Sigmoid colon (tissue), 7 donors: Measurements from ENCODE around the gene DZANK1. TPM values are rescaled to one million over a fixed set of nuclear protein-coding genes. Genes with fewer than 3 reads are reported as not detected.
"Not testable (repeated sequence)": the region's sequence is repeated elsewhere in the genome, so short reads cannot be mapped to it uniquely, and the experiment has no call there.

ENCODE experiments used
- DNase-seq: peaks from one replicate; pipeline ENCODE4 v3.0.0-alpha.2; 2019
- H3K27ac ChIP-seq, 4 donors: fragments of 200-600 bp; sonication (generic); one replicate each; pipeline ENCODE4 v1.5.1; 2016 to 2019; ENCODE audit warnings: mild to moderate bottlenecking in 1 of 4
- H3K27me3 ChIP-seq, 3 donors: fragments of 200-600 bp; sonication (generic); one replicate each; pipeline ENCODE4 v1.5.1; 2019; ENCODE audit warnings: mild to moderate bottlenecking in 1 of 3
- H3K36me3 ChIP-seq, 4 donors: fragments of 200-600 bp; sonication (generic); one replicate each; pipeline ENCODE4 v1.5.1; 2016 to 2019
- H3K4me1 ChIP-seq, 4 donors: fragments of 200-600 bp; sonication (generic); one replicate each; pipeline ENCODE4 v1.5.1; 2017 to 2019
- H3K4me3 ChIP-seq, 4 donors: fragments of 200-600 bp; sonication (generic); one replicate each; pipeline ENCODE4 v1.5.1; 2017 to 2019; ENCODE audit warnings: mild to moderate bottlenecking in 2 of 4, moderate library complexity in 1 of 4
- H3K9me3 ChIP-seq, 4 donors: fragments of 200-600 bp in 3 of 4; sonication (generic) in 3 of 4; one replicate each; pipeline versions ENCODE4 v1.5.1 to v1.6.1; 2013 to 2019
- CTCF ChIP-seq, 4 experiments: fragments of 450-650 bp in 3 of 4; fragments of 200-600 bp in 1 of 4; IDR thresholded peaks; one replicate each; pipeline ENCODE4 v1.5.1; 2016 to 2019; ENCODE audit warnings: antibody characterized with exemption in 4 of 4, mild to moderate bottlenecking in 3 of 4, moderate library complexity in 2 of 4
- EP300 ChIP-seq, 4 donors: sonication (generic); formaldehyde crosslinking; IDR thresholded peaks; one replicate each; pipeline ENCODE4 v1.6.1; 2017; ENCODE audit warnings: antibody characterized with exemption in 4 of 4
- POLR2A ChIP-seq, 2 donors: fragments of 450-650 bp; IDR thresholded peaks; one replicate each; pipeline ENCODE4 v1.6.1; 2016; ENCODE audit warnings: antibody characterized with exemption in 2 of 2, mild to moderate bottlenecking in 2 of 2, moderate library complexity in 2 of 2
- POLR2AphosphoS5 ChIP-seq, 4 donors: sonication (generic); formaldehyde crosslinking; IDR thresholded peaks; one replicate each; pipeline ENCODE4 v1.6.1; 2017; ENCODE audit warnings: antibody characterized with exemption in 4 of 4
- WGBS, 2 donors: extraction: QIAGEN DNeasy Blood & Tissue Kit; methylation state at CpG; one replicate each; pipeline ENCODE4 v1.1.7; 2013; 5-methylcytosine and 5-hydroxymethylcytosine counted together
- intact Hi-C: fragments of 100-400 bp; cut with DNase I; formaldehyde crosslinking; loops from one replicate; pipeline ENCODE4 v1.15.1; 2023
- polyA plus RNA-seq, 3 donors: library from polyadenylated mRNA; stranded (reverse); fragments of 200-250 nt; gene quantifications; one replicate each; pipeline ENCODE4 v1.2.3, GENCODE V29; 2013
- total RNA-seq, 4 donors: library from RNA; depleted of rRNA; stranded (reverse); fragments of >200 nt; gene quantifications; one replicate each; pipeline ENCODE4 v1.1.0, GENCODE V29; 2016
- donor health status: healthy with polysubstance abuse.
- donor health status: Bipolar disorder and iron deficiency.
- donor health status: healthy.

The DZANK1 gene
- total and polyA plus RNA-seq, 7 donors = 0.69 to 4.2 (median 1.9) TPM

GRCh38 chr20:18511571-18511970 lies 44.7 kb upstream of the DZANK1 start:
- no peaks in the 10 kb centered on the region for H3K27me3 ChIP-seq
- H3K4me1 ChIP-seq = peaks cover 0 to 18% (median 16%) of the 10 kb centered on the region in 4 donors
- H3K36me3 ChIP-seq = peaks cover 5 to 61% (median 9%) of the 10 kb centered on the region in 4 donors
- no peak overlapping the region for H3K27ac ChIP-seq
- intact Hi-C loops = no loop called here
- no peak for TF ChIP-seq POLR2A (IDR thresholded peaks at IDR 0.05)
- no peak for TF ChIP-seq CTCF (IDR thresholded peaks at IDR 0.05)
- no peak for TF ChIP-seq EP300 (IDR thresholded peaks at IDR 0.05)
- no peak for TF ChIP-seq POLR2AphosphoS5 (IDR thresholded peaks at IDR 0.05)
- no peak for DNase-seq
- H3K4me3 ChIP-seq = no peak overlapping the region
- WGBS, 2 donors = 93% methylated on average over 1 of the region's 1 CpG
- no peaks in the 10 kb centered on the region for H3K9me3 ChIP-seq

- intact Hi-C loops = loop anchor here (2.0 to 5.0 kb wide), 3 partner anchors 40 to 220 kb away; partner anchors contain the start of genes DZANK1, POLR3F, SMIM26 and ZNF133
- peak in 1 of 4 donors; percentile 37 for TF ChIP-seq EP300 (IDR thresholded peaks at IDR 0.05)
- no peak for TF ChIP-seq CTCF (IDR thresholded peaks at IDR 0.05)
- TF ChIP-seq POLR2AphosphoS5 (IDR thresholded peaks at IDR 0.05) = peak; percentile 93 to 95 (median 94)
- TF ChIP-seq POLR2A (IDR thresholded peaks at IDR 0.05) = peak; percentile 86 to 89
- 0 to 1% methylated on average over 68 to 69 of the region's 69 CpGs for WGBS, 2 donors
These were observed 40.7 kb upstream of the DZANK1 start, which contains the start of gene SEC23B for GRCh38 chr20:18507218-18508191. Gene SEC23B (plus strand): TSS chr20:18507940. CDS start chr20:18510836, 2,896 bp downstream.

GRCh38 chr20:18506744-18507143 lies 39.9 kb upstream of the DZANK1 start:
- H3K9me3 ChIP-seq = no peaks in the 10 kb centered on the region
- H3K4me1 ChIP-seq = peaks cover 0 to 18% (median 16%) of the 10 kb centered on the region in 4 donors
- no peak for DNase-seq
- peaks cover 0 to 18% (median 2%) of the 10 kb centered on the region in 4 donors for H3K36me3 ChIP-seq
- TF ChIP-seq POLR2A (IDR thresholded peaks at IDR 0.05) (no peak), EP300 (IDR thresholded peaks at IDR 0.05) (no peak), POLR2AphosphoS5 (IDR thresholded peaks at IDR 0.05) (no peak), CTCF (IDR thresholded peaks at IDR 0.05) (no peak)
- WGBS, 2 donors = 55 to 70% methylated on average over 8 of the region's 8 CpGs
- peaks cover 0 to 17% (median 0%) of the 10 kb centered on the region in 3 donors for H3K27me3 ChIP-seq
- intact Hi-C loops = loop anchor here (2.0 to 5.0 kb wide), 3 partner anchors 39 to 219 kb away; partner anchors contain the start of genes DZANK1, POLR3F, SMIM26 and ZNF133
- peak overlapping the region; percentile 90 to 95 (median 92) for H3K27ac ChIP-seq
- peak overlapping the region; percentile 54 to 88 (median 76) for H3K4me3 ChIP-seq

More at GRCh38 chr20:18507218-18508191, 40.7 kb upstream of the DZANK1 start, which contains the start of gene SEC23B:
- peaks cover 0 to 18% (median 16%) of the 10 kb centered on the region in 4 donors for H3K4me1 ChIP-seq
- DNase-seq = peak; percentile 99
- H3K36me3 ChIP-seq = peaks cover 0 to 23% (median 2%) of the 10 kb centered on the region in 4 donors
- no peaks in the 10 kb centered on the region for H3K9me3 ChIP-seq
- H3K27me3 ChIP-seq = peaks cover 0 to 17% (median 0%) of the 10 kb centered on the region in 3 donors
- peak within 1 kb of the TSS; percentile 90 to 95 (median 92) for H3K27ac ChIP-seq
- peak within 1 kb of the TSS; percentile 54 to 88 (median 76) for H3K4me3 ChIP-seq

- H3K27ac ChIP-seq = no peak overlapping the region
- no peaks in the 10 kb centered on the region for H3K36me3 ChIP-seq
- peaks cover 0 to 17% (median 0%) of the 10 kb centered on the region in 3 donors for H3K27me3 ChIP-seq
- TF ChIP-seq EP300 (IDR thresholded peaks at IDR 0.05) (no peak), POLR2AphosphoS5 (IDR thresholded peaks at IDR 0.05) (peak in 1 of 4 donors; percentile 8)
- intact Hi-C loops = loop anchor here (5.0 kb wide), 2 partner anchors 37 to 217 kb away; partner anchors contain the start of genes DZANK1, POLR3F and ZNF133
- no peaks in the 10 kb centered on the region for H3K9me3 ChIP-seq
- peak overlapping the region in 1 of 4 donors; percentile 7 for H3K4me3 ChIP-seq
- DNase-seq = peak; percentile 69
- 78 to 81% methylated on average over 31 of the region's 31 CpGs for WGBS, 2 donors
- H3K4me1 ChIP-seq = peaks cover 0 to 18% (median 16%) of the 10 kb centered on the region in 4 donors
These were observed 37.7 kb upstream of the DZANK1 start for GRCh38 chr20:18504479-18505060.

- 68 to 84% methylated on average over 1 of the region's 1 CpG for WGBS, 2 donors
- intact Hi-C loops, H3K27ac ChIP-seq, H3K36me3 ChIP-seq, H3K9me3 ChIP-seq, DNase-seq, H3K4me3 ChIP-seq, H3K4me1 ChIP-seq: not testable (repeated sequence)
- H3K27me3 ChIP-seq = peaks cover 0 to 17% (median 0%) of the 10 kb centered on the region in 3 donors
These were observed 34.8 kb upstream of the DZANK1 start for GRCh38 chr20:18501672-18502071.
